ENCODE measurements around the gene TESMIN.

TESMIN gene

GRCh38 chr11:68684385-68685356, 66.6 kb downstream of the TESMIN start, which contains the start of gene GAL:
Gene GAL (plus strand): TSS chr11:68684544. CDS start chr11:68684924, 380 bp downstream.
- H3K27me3 ChIP-seq (ENCODE audit: control insufficient read depth, insufficient read depth, low read length), result peaks cover 5% of the 10 kb centered on the region; the same call in 1 of the 2 replicates
- DNase-seq (ENCODE audit: low read depth, low spot score), result no peak
- peaks cover 5% of the 10 kb centered on the region for H3K36me3 ChIP-seq (ENCODE audit: control insufficient read depth, insufficient read depth, low read length)
- H3K9me3 ChIP-seq (ENCODE audit: control insufficient read depth, insufficient read depth, low read length), result no peaks in the 10 kb centered on the region
- no CpG with 5 or more reads among the region's 113 CpGs for WGBS (ENCODE audit: insufficient coverage, insufficient read length)
- peaks cover 11% of the 10 kb centered on the region for H3K4me1 ChIP-seq (ENCODE audit: control insufficient read depth, insufficient read depth, low read length)
- peak within 1 kb of the TSS; percentile 61 for H3K4me3 ChIP-seq (ENCODE audit: low read length)
- H3K27ac ChIP-seq (ENCODE audit: low read length), result no peak within 1 kb of the TSS

- no peak for DNase-seq (ENCODE audit: low read depth, low spot score)
- H3K4me3 ChIP-seq (ENCODE audit: low read length), result peak overlapping the region; percentile 61; the same call in 1 of the 2 replicates
- H3K4me1 ChIP-seq (ENCODE audit: control insufficient read depth, insufficient read depth, low read length), result peaks cover 11% of the 10 kb centered on the region
- WGBS (ENCODE audit: insufficient coverage, insufficient read length), result no CpG with 5 or more reads among the region's 37 CpGs
- H3K9me3 ChIP-seq (ENCODE audit: control insufficient read depth, insufficient read depth, low read length), result no peaks in the 10 kb centered on the region
- peaks cover 7% of the 10 kb centered on the region for H3K36me3 ChIP-seq (ENCODE audit: control insufficient read depth, insufficient read depth, low read length)
- H3K27me3 ChIP-seq (ENCODE audit: control insufficient read depth, insufficient read depth, low read length), result peaks cover 5% of the 10 kb centered on the region; the same call in 1 of the 2 replicates
- H3K27ac ChIP-seq (ENCODE audit: low read length), result no peak overlapping the region
Observed at GRCh38 chr11:68683536-68684384, 67.6 kb downstream of the TESMIN start.

GRCh38 chr11:68683121-68683520, 68.2 kb downstream of the TESMIN start:
- Histone ChIP-seq H3K36me3 (ENCODE audit: control insufficient read depth, insufficient read depth, low read length) (peaks cover 7% of the 10 kb centered on the region), H3K4me3 (ENCODE audit: low read length) (no peak overlapping the region), H3K27ac (ENCODE audit: low read length) (no peak overlapping the region), H3K27me3 (ENCODE audit: control insufficient read depth, insufficient read depth, low read length) (peaks cover 5% of the 10 kb centered on the region; the same call in 1 of the 2 replicates), H3K4me1 (ENCODE audit: control insufficient read depth, insufficient read depth, low read length) (peaks cover 11% of the 10 kb centered on the region), H3K9me3 (ENCODE audit: control insufficient read depth, insufficient read depth, low read length) (no peaks in the 10 kb centered on the region)
- no peak for DNase-seq (ENCODE audit: low read depth, low spot score)
- WGBS (ENCODE audit: insufficient coverage, insufficient read length), result no CpG with 5 or more reads among the region's 7 CpGs

DNA sequence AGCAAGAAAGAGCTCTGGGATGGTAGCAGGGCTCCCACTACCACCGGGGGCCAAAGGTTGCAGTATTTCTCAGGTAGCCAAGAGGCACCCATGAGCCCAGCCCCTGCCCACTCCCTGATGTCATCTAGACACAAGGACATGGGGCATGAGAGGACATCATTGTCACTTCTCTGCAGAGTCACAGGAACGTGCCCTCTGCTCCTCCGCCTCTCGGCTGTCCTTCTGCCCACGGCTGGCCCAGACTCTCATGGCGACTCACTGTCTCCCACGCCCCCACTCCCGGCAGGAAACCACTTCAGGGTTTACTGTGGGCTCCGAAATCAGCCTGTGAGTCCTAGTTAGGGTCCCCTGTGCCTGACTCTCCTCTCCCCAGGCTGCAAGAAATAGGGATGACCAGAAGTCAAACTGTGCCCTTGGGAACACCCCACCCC, 68.8 kb downstream of the TESMIN start:
- DNase-seq (ENCODE audit: low read depth, low spot score), result no peak
- Histone ChIP-seq H3K9me3 (ENCODE audit: control insufficient read depth, insufficient read depth, low read length) (no peaks in the 10 kb centered on the region), H3K27ac (ENCODE audit: low read length) (no peak overlapping the region), H3K4me1 (ENCODE audit: control insufficient read depth, insufficient read depth, low read length) (peaks cover 11% of the 10 kb centered on the region), H3K36me3 (ENCODE audit: control insufficient read depth, insufficient read depth, low read length) (peaks cover 4% of the 10 kb centered on the region), H3K4me3 (ENCODE audit: low read length) (no peak overlapping the region), H3K27me3 (ENCODE audit: control insufficient read depth, insufficient read depth, low read length) (peaks cover 5% of the 10 kb centered on the region; the same call in 1 of the 2 replicates)
- WGBS (ENCODE audit: insufficient coverage, insufficient read length), result no CpG with 5 or more reads among the region's 9 CpGs

GRCh38 chr11:68680541-68681231, 70.6 kb downstream of the TESMIN start:
- Histone ChIP-seq H3K9me3 (ENCODE audit: control insufficient read depth, insufficient read depth, low read length) (no peaks in the 10 kb centered on the region), H3K4me3 (ENCODE audit: low read length) (no peak overlapping the region), H3K36me3 (ENCODE audit: control insufficient read depth, insufficient read depth, low read length) (0 out of 2 replicates have a peak, but pooled peaks cover 2% of the 10 kb centered on the region), H3K4me1 (ENCODE audit: control insufficient read depth, insufficient read depth, low read length) (peaks cover 9% of the 10 kb centered on the region), H3K27me3 (ENCODE audit: control insufficient read depth, insufficient read depth, low read length) (peaks cover 5% of the 10 kb centered on the region; the same call in 1 of the 2 replicates), H3K27ac (ENCODE audit: low read length) (no peak overlapping the region)
- WGBS (ENCODE audit: insufficient coverage, insufficient read length), result no CpG with 5 or more reads among the region's 17 CpGs
- DNase-seq (ENCODE audit: low read depth, low spot score), result no peak

DNA sequence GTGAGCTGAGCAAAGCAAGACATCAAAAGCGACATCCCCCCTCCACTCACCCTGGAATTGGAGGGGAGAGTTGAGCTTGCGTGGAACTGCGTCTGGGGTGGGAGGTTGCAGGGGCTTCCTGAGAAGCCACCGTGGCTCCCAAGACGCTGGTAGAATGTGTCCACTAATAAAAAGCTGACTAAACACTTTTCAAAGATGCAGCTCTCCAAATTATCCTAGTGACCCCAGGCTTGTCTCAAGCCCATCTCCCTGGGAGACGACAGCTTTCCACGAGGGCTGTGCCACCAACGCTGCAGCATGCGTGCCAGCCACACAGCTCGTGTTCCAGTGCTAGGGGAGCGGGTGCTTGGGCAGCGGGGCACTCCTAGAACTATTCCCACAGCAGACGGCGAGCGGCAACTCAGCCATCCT, 73.3 kb downstream of the TESMIN start:
- Histone ChIP-seq H3K36me3 (ENCODE audit: control insufficient read depth, insufficient read depth, low read length) (0 out of 2 replicates have a peak, but pooled peaks cover 2% of the 10 kb centered on the region), H3K9me3 (ENCODE audit: control insufficient read depth, insufficient read depth, low read length) (no peaks in the 10 kb centered on the region), H3K4me1 (ENCODE audit: control insufficient read depth, insufficient read depth, low read length) (no peaks in the 10 kb centered on the region; the same call in 1 of the 2 replicates), H3K27ac (ENCODE audit: low read length) (no peak overlapping the region), H3K27me3 (ENCODE audit: control insufficient read depth, insufficient read depth, low read length) (peaks cover under 1% of the 10 kb centered on the region; the same call in 1 of the 2 replicates), H3K4me3 (ENCODE audit: low read length) (no peak overlapping the region)
- WGBS (ENCODE audit: insufficient coverage, insufficient read length), result no CpG with 5 or more reads among the region's 15 CpGs
- no peak for DNase-seq (ENCODE audit: low read depth, low spot score)

DNA sequence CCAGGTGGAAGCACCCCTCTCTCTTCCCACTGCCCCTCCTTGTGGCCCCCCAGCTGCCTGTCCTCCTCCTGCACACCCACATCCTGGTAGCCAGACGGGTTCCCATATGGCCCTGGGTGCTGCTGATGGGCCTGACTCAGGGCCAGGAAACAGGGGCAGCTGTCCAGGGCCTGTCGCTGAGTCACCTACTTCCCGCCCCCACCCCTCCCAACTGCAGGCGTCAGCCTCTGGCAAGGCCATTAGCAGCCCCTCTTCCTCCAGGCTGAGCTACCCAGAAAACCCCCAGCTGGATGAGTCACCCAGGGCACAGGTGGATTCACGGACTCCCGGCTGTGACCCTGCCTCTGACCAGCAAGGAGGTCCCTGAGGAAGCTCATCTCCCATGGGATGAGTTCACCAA, 73.9 kb downstream of the TESMIN start:
- H3K27me3 ChIP-seq (ENCODE audit: control insufficient read depth, insufficient read depth, low read length), result no peaks in the 10 kb centered on the region
- H3K27ac ChIP-seq (ENCODE audit: low read length), result no peak overlapping the region
- H3K4me3 ChIP-seq (ENCODE audit: low read length), result no peak overlapping the region
- H3K4me1 ChIP-seq (ENCODE audit: control insufficient read depth, insufficient read depth, low read length), result no peaks in the 10 kb centered on the region; the same call in 1 of the 2 replicates
- WGBS (ENCODE audit: insufficient coverage, insufficient read length), result no CpG with 5 or more reads among the region's 6 CpGs
- H3K9me3 ChIP-seq (ENCODE audit: control insufficient read depth, insufficient read depth, low read length), result no peaks in the 10 kb centered on the region
- no peak for DNase-seq (ENCODE audit: low read depth, low spot score)
- H3K36me3 ChIP-seq (ENCODE audit: control insufficient read depth, insufficient read depth, low read length), result 0 out of 2 replicates have a peak, but pooled peaks cover 2% of the 10 kb centered on the region

GRCh38 chr11:68674461-68674860, 76.9 kb downstream of the TESMIN start:
- H3K4me1 ChIP-seq (ENCODE audit: control insufficient read depth, insufficient read depth, low read length), result peaks cover 3% of the 10 kb centered on the region; the same call in 1 of the 2 replicates
- no peak for DNase-seq (ENCODE audit: low read depth, low spot score)
- no peaks in the 10 kb centered on the region for H3K27me3 ChIP-seq (ENCODE audit: control insufficient read depth, insufficient read depth, low read length)
- no CpG with 5 or more reads among the region's 16 CpGs for WGBS (ENCODE audit: insufficient coverage, insufficient read length)
- no peak overlapping the region for H3K27ac ChIP-seq (ENCODE audit: low read length)
- H3K36me3 ChIP-seq (ENCODE audit: control insufficient read depth, insufficient read depth, low read length), result no peaks in the 10 kb centered on the region
- no peaks in the 10 kb centered on the region for H3K9me3 ChIP-seq (ENCODE audit: control insufficient read depth, insufficient read depth, low read length)
- H3K4me3 ChIP-seq (ENCODE audit: low read length), result no peak overlapping the region

- no peak overlapping the region for H3K27ac ChIP-seq (ENCODE audit: low read length)
- H3K9me3 ChIP-seq (ENCODE audit: control insufficient read depth, insufficient read depth, low read length), result no peaks in the 10 kb centered on the region
- H3K36me3 ChIP-seq (ENCODE audit: control insufficient read depth, insufficient read depth, low read length), result no peaks in the 10 kb centered on the region
- H3K27me3 ChIP-seq (ENCODE audit: control insufficient read depth, insufficient read depth, low read length), result no peaks in the 10 kb centered on the region
- no CpG with 5 or more reads among the region's 11 CpGs for WGBS (ENCODE audit: insufficient coverage, insufficient read length)
- H3K4me1 ChIP-seq (ENCODE audit: control insufficient read depth, insufficient read depth, low read length), result peaks cover 5% of the 10 kb centered on the region; the same call in 1 of the 2 replicates
- no peak overlapping the region for H3K4me3 ChIP-seq (ENCODE audit: low read length)
- DNase-seq (ENCODE audit: low read depth, low spot score), result no peak
Observed at GRCh38 chr11:68673991-68674390, 77.3 kb downstream of the TESMIN start.

Data from iPS DF 6.9 (cell line).